A673 (cell line): Measurements from ENCODE around the gene OSTF1.

Source experiments
- EZH2 ChIP-seq: fragments of 200-600 bp; sonication (generic); IDR thresholded peaks from 2 replicates; pipeline ENCODE4 v1.6.1; 2017; ENCODE audit warnings: borderline replicate concordance, low read depth, mild to moderate bottlenecking, mixed read lengths, antibody characterized with exemption, low read length; ENCODE audit not compliant: poor library complexity, severe bottlenecking
- TF ChIP-seq, protein P1 (sequence below): fragments of 300-800, 200-600 bp; sonication (generic); conservative IDR thresholded peaks from 2 replicates; pipeline ENCODE4 v1.5.1; 2017; ENCODE audit warnings: low read depth, mild to moderate bottlenecking, antibody characterized with exemption, low read length, moderate library complexity, mixed read lengths

DNA sequence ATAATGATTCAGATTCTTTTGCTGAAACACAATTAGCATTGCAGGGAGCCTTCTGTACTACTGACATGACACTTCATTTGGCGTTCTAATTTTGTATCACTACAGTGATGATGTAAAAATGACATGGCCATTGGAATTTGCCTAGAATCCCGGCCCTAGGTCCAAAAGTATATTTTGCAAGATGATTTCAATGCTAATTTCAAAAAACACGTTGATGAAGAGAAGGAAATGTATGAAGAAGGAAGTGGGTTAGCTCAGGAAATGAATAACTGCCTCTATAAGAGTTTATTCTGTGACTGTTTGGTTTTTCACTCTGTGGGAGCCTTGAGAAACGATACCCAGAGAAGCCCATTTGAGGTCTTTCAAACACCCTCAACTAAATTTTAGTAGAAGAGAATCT lies 59.3 kb downstream of the OSTF1 start:
- TF ChIP-seq, protein P1, sequence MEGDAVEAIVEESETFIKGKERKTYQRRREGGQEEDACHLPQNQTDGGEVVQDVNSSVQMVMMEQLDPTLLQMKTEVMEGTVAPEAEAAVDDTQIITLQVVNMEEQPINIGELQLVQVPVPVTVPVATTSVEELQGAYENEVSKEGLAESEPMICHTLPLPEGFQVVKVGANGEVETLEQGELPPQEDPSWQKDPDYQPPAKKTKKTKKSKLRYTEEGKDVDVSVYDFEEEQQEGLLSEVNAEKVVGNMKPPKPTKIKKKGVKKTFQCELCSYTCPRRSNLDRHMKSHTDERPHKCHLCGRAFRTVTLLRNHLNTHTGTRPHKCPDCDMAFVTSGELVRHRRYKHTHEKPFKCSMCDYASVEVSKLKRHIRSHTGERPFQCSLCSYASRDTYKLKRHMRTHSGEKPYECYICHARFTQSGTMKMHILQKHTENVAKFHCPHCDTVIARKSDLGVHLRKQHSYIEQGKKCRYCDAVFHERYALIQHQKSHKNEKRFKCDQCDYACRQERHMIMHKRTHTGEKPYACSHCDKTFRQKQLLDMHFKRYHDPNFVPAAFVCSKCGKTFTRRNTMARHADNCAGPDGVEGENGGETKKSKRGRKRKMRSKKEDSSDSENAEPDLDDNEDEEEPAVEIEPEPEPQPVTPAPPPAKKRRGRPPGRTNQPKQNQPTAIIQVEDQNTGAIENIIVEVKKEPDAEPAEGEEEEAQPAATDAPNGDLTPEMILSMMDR: no peak
- no peak for TF ChIP-seq EZH2
